Fibroblast of skin of right biceps (primary cell): ENCODE results near the gene ATP6V1C2.
"Not testable (repeated sequence)": the region's sequence is repeated elsewhere in the genome, so short reads cannot be mapped to it uniquely, and the experiment has no call there.

Experiments
- DNase-seq: peaks from one replicate; pipeline ENCODE4 v3.0.0-alpha.2; 2013

ATP6V1C2 gene

GRCh38 chr2:10817413-10817812, 96.0 kb downstream of the ATP6V1C2 start:
- DNase-seq, result no peak

GRCh38 chr2:10818305-10818704, 96.9 kb downstream of the ATP6V1C2 start:
- DNase-seq, result not testable (repeated sequence)

GRCh38 chr2:10818984-10819383, 97.6 kb downstream of the ATP6V1C2 start:
- no peak for DNase-seq

GRCh38 chr2:10819714-10820314, 98.4 kb downstream of the ATP6V1C2 start:
- DNase-seq, result no peak

GRCh38 chr2:10820562-10820961, 99.1 kb downstream of the ATP6V1C2 start:
- no peak for DNase-seq

- no peak for DNase-seq
Measured at GRCh38 chr2:10820978-10821695, 99.7 kb downstream of the ATP6V1C2 start.

GRCh38 chr2:10824191-10824590, 102.8 kb downstream of the ATP6V1C2 start:
- no peak for DNase-seq

- no peak for DNase-seq
Measured at GRCh38 chr2:10826026-10826425, 104.6 kb downstream of the ATP6V1C2 start.

- DNase-seq, result no peak
Measured at GRCh38 chr2:10826625-10827024, 105.2 kb downstream of the ATP6V1C2 start.

- no peak for DNase-seq
Measured at GRCh38 chr2:10828346-10828745, 106.9 kb downstream of the ATP6V1C2 start.

GRCh38 chr2:10829299-10829698, 107.9 kb downstream of the ATP6V1C2 start:
- no peak for DNase-seq

GRCh38 chr2:10830203-10830602, 108.8 kb downstream of the ATP6V1C2 start:
- no peak for DNase-seq

GRCh38 chr2:10830641-10831399, 109.4 kb downstream of the ATP6V1C2 start:
- no peak for DNase-seq

- no peak for DNase-seq
Measured at GRCh38 chr2:10831400-10831985, 110.1 kb downstream of the ATP6V1C2 start.

- peak; percentile 63 for DNase-seq
Measured at GRCh38 chr2:10832203-10832936, 110.9 kb downstream of the ATP6V1C2 start.

GRCh38 chr2:10833021-10833420, 111.6 kb downstream of the ATP6V1C2 start:
- DNase-seq, result no peak

- no peak for DNase-seq
Measured at GRCh38 chr2:10834068-10834655, 112.7 kb downstream of the ATP6V1C2 start.
